ENCODE results near the gene RBMS3. TPM values are rescaled to one million over a fixed set of nuclear protein-coding genes. Genes with fewer than 3 reads are reported as not detected.

Gene RBMS3
- total and polyA plus RNA-seq, 2 experiments from 2014 or later: 3.2 to 7.4 TPM

DNA sequence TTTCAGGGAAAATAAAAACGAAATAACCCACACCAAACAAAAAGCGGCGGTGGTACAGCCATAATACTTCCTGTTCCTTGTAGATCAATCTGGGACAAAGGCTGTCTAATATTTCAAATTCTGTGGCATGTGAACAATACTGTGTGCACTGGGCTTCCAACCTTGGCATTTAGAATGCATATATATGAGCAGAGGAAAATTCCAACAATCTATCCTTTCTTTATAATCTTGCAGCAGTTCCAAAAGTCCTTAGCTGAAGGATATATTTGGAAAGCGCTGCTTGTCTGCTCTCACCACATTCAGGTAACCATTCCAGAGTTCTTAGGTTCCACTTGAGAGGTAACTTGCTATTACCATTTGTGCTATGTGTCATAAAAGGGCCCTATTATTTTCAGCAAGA is 231.8 kb downstream of the RBMS3 start:
- Histone ChIP-seq H3K27me3 (ENCODE audit: insufficient read depth) (no peaks in the 10 kb centered on the region), H4K20me1 (replicated peaks; ENCODE audit: insufficient read depth) (no peaks in the 10 kb centered on the region), H3K9me2 (ENCODE audit: insufficient read depth) (no peaks in the 10 kb centered on the region), H3K4me2 (no peak overlapping the region), H3K4me3 (no peak overlapping the region), H2AFZ (peak overlapping the region; percentile 58), H3K36me3 (ENCODE audit: insufficient read depth) (no peaks in the 10 kb centered on the region), H3K27ac (ENCODE audit: low read depth) (no peak overlapping the region), H3K79me2 (replicated peaks; ENCODE audit: insufficient read depth) (no peaks in the 10 kb centered on the region), H3F3A (replicated peaks; ENCODE audit: low read depth) (no peaks in the 10 kb centered on the region), H3K4me1 (ENCODE audit: insufficient read depth) (peaks cover 21% of the 10 kb centered on the region)
- no peaks in the 10 kb centered on the region for H3K27me3 Mint-ChIP-seq (ENCODE audit: insufficient read depth, low read depth, poor library complexity)
- H3K36me3 Mint-ChIP-seq (ENCODE audit: low read depth): peaks cover 6% of the 10 kb centered on the region; the same call in 1 of the 3 replicates
- no peak overlapping the region for H3K4me3 Mint-ChIP-seq
- DNase-seq (ENCODE audit: low spot score): no peak
- H3K27ac Mint-ChIP-seq: peak overlapping the region; percentile 45
- ATAC-seq: no peak
- H3K4me1 Mint-ChIP-seq: peaks cover 27% of the 10 kb centered on the region
- TF ChIP-seq EZH2phosphoT487 (IDR thresholded peaks at IDR 0.05; ENCODE audit: unreplicated experiment) (no peak), CREB1 (CRISPR knock-in tag; IDR thresholded peaks at IDR 0.05; ENCODE audit: low read depth) (no peak), JUNB (IDR thresholded peaks at IDR 0.05; ENCODE audit: unreplicated experiment) (no peak), EZH2 (IDR thresholded peaks at IDR 0.05; ENCODE audit: low read depth, unreplicated experiment) (no peak), ZNF331 (CRISPR knock-in tag; IDR thresholded peaks at IDR 0.05; ENCODE audit: low read depth) (no peak), NANOG (IDR thresholded peaks at IDR 0.05; ENCODE audit: borderline replicate concordance) (no peak), ZNF114 (CRISPR knock-in tag; IDR thresholded peaks at IDR 0.05) (no peak), STAT1 (IDR thresholded peaks at IDR 0.05; ENCODE audit: unreplicated experiment) (no peak), POLR2AphosphoS5 (IDR thresholded peaks at IDR 0.05; ENCODE audit: low read depth) (no peak)
- TF ChIP-seq, protein P1, sequence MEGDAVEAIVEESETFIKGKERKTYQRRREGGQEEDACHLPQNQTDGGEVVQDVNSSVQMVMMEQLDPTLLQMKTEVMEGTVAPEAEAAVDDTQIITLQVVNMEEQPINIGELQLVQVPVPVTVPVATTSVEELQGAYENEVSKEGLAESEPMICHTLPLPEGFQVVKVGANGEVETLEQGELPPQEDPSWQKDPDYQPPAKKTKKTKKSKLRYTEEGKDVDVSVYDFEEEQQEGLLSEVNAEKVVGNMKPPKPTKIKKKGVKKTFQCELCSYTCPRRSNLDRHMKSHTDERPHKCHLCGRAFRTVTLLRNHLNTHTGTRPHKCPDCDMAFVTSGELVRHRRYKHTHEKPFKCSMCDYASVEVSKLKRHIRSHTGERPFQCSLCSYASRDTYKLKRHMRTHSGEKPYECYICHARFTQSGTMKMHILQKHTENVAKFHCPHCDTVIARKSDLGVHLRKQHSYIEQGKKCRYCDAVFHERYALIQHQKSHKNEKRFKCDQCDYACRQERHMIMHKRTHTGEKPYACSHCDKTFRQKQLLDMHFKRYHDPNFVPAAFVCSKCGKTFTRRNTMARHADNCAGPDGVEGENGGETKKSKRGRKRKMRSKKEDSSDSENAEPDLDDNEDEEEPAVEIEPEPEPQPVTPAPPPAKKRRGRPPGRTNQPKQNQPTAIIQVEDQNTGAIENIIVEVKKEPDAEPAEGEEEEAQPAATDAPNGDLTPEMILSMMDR (conservative IDR thresholded peaks at IDR 0.05; ENCODE audit: low read depth in 2 of 2): no peak
- TF ChIP-seq, protein P2, sequence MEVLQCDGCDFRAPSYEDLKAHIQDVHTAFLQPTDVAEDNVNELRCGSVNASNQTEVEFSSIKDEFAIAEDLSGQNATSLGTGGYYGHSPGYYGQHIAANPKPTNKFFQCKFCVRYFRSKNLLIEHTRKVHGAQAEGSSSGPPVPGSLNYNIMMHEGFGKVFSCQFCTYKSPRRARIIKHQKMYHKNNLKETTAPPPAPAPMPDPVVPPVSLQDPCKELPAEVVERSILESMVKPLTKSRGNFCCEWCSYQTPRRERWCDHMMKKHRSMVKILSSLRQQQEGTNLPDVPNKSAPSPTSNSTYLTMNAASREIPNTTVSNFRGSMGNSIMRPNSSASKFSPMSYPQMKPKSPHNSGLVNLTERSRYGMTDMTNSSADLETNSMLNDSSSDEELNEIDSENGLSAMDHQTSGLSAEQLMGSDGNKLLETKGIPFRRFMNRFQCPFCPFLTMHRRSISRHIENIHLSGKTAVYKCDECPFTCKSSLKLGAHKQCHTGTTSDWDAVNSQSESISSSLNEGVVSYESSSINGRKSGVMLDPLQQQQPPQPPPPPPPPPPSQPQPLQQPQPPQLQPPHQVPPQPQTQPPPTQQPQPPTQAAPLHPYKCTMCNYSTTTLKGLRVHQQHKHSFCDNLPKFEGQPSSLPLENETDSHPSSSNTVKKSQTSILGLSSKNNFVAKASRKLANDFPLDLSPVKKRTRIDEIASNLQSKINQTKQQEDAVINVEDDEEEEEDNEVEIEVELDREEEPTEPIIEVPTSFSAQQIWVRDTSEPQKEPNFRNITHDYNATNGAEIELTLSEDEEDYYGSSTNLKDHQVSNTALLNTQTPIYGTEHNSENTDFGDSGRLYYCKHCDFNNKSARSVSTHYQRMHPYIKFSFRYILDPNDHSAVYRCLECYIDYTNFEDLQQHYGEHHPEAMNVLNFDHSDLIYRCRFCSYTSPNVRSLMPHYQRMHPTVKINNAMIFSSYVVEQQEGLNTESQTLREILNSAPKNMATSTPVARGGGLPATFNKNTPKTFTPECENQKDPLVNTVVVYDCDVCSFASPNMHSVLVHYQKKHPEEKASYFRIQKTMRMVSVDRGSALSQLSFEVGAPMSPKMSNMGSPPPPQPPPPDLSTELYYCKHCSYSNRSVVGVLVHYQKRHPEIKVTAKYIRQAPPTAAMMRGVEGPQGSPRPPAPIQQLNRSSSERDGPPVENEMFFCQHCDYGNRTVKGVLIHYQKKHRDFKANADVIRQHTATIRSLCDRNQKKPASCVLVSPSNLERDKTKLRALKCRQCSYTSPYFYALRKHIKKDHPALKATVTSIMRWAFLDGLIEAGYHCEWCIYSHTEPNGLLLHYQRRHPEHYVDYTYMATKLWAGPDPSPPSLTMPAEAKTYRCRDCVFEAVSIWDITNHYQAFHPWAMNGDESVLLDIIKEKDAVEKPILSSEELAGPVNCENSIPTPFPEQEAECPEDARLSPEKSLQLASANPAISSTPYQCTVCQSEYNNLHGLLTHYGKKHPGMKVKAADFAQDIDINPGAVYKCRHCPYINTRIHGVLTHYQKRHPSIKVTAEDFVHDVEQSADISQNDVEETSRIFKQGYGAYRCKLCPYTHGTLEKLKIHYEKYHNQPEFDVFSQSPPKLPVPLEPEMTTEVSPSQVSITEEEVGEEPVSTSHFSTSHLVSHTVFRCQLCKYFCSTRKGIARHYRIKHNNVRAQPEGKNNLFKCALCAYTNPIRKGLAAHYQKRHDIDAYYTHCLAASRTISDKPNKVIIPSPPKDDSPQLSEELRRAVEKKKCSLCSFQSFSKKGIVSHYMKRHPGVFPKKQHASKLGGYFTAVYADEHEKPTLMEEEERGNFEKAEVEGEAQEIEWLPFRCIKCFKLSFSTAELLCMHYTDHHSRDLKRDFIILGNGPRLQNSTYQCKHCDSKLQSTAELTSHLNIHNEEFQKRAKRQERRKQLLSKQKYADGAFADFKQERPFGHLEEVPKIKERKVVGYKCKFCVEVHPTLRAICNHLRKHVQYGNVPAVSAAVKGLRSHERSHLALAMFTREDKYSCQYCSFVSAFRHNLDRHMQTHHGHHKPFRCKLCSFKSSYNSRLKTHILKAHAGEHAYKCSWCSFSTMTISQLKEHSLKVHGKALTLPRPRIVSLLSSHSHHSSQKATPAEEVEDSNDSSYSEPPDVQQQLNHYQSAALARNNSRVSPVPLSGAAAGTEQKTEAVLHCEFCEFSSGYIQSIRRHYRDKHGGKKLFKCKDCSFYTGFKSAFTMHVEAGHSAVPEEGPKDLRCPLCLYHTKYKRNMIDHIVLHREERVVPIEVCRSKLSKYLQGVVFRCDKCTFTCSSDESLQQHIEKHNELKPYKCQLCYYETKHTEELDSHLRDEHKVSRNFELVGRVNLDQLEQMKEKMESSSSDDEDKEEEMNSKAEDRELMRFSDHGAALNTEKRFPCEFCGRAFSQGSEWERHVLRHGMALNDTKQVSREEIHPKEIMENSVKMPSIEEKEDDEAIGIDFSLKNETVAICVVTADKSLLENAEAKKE (CRISPR knock-in tag; IDR thresholded peaks at IDR 0.05): no peak
- TF ChIP-seq, protein P3, sequence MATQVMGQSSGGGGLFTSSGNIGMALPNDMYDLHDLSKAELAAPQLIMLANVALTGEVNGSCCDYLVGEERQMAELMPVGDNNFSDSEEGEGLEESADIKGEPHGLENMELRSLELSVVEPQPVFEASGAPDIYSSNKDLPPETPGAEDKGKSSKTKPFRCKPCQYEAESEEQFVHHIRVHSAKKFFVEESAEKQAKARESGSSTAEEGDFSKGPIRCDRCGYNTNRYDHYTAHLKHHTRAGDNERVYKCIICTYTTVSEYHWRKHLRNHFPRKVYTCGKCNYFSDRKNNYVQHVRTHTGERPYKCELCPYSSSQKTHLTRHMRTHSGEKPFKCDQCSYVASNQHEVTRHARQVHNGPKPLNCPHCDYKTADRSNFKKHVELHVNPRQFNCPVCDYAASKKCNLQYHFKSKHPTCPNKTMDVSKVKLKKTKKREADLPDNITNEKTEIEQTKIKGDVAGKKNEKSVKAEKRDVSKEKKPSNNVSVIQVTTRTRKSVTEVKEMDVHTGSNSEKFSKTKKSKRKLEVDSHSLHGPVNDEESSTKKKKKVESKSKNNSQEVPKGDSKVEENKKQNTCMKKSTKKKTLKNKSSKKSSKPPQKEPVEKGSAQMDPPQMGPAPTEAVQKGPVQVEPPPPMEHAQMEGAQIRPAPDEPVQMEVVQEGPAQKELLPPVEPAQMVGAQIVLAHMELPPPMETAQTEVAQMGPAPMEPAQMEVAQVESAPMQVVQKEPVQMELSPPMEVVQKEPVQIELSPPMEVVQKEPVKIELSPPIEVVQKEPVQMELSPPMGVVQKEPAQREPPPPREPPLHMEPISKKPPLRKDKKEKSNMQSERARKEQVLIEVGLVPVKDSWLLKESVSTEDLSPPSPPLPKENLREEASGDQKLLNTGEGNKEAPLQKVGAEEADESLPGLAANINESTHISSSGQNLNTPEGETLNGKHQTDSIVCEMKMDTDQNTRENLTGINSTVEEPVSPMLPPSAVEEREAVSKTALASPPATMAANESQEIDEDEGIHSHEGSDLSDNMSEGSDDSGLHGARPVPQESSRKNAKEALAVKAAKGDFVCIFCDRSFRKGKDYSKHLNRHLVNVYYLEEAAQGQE (IDR thresholded peaks at IDR 0.05; ENCODE audit: unreplicated experiment): no peak
- TF ChIP-seq, protein P4, sequence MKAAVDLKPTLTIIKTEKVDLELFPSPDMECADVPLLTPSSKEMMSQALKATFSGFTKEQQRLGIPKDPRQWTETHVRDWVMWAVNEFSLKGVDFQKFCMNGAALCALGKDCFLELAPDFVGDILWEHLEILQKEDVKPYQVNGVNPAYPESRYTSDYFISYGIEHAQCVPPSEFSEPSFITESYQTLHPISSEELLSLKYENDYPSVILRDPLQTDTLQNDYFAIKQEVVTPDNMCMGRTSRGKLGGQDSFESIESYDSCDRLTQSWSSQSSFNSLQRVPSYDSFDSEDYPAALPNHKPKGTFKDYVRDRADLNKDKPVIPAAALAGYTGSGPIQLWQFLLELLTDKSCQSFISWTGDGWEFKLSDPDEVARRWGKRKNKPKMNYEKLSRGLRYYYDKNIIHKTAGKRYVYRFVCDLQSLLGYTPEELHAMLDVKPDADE (IDR thresholded peaks at IDR 0.05): no peak
- H3K9me3 Mint-ChIP-seq: no peaks in the 10 kb centered on the region
